IMR-90 (cell line): Measurements from ENCODE around the gene MAN2C1. TPM values are rescaled to one million over a fixed set of nuclear protein-coding genes. Genes with fewer than 3 reads are reported as not detected.

ENCODE experiments used
- ATAC-seq: fragments of 200-7000 bp; cut with Tn5 transposase; 2 replicates; pipeline ENCODE4 v1.9.1; 2020; ENCODE audit warnings: low read depth, mild to moderate bottlenecking, moderate library complexity
- BruUV-seq: library from RNA; stranded (reverse); fragments of 400-500 nt; replicated peaks from 2 replicates; lab custom pipeline; 2021; lab: Mats Ljungman, UMichigan
- CTCF ChIA-PET: fragments of 300-600 bp; formaldehyde crosslinking; extraction: SDS; loops from one replicate; lab custom pipeline; 2021; ENCODE audit warnings: antibody characterized with exemption; lab: Yijun Ruan, JAX
- POLR2A ChIA-PET: fragments of 300-600 bp; sonication (Branson Sonifier 250); formaldehyde crosslinking; loops from one replicate; lab custom pipeline; 2022; ENCODE audit warnings: antibody characterized with exemption; ENCODE audit not compliant: unreplicated experiment; lab: Charles Lee
- DNase-seq: peaks from one replicate; pipeline ENCODE4 v3.0.0; 2013
- H2AFZ ChIP-seq: replicated peaks from 2 replicates; pipeline ENCODE3; 2013; ENCODE audit warnings: low read length, mild to moderate bottlenecking; ENCODE audit not compliant: poor library complexity
- H2AK5ac ChIP-seq: 2 replicates; pipeline ENCODE4 v1.6.1; 2013; ENCODE audit warnings: low read depth, low read length, inconsistent platforms
- H2AK9ac ChIP-seq: replicated peaks from 2 replicates; pipeline ENCODE3; 2013; ENCODE audit warnings: mild to moderate bottlenecking, low read depth, low read length, moderate library complexity; ENCODE audit not compliant: poor library complexity
- H2BK120ac ChIP-seq: 2 replicates; pipeline ENCODE4 v1.6.1; 2013; ENCODE audit warnings: low read depth, low read length, inconsistent platforms
- H2BK15ac ChIP-seq: 3 replicates; pipeline ENCODE4 v1.6.1; 2013; ENCODE audit warnings: low read depth, low read length, inconsistent platforms
- H2BK20ac ChIP-seq: 2 replicates; pipeline ENCODE4 v1.6.1; 2013; ENCODE audit warnings: low read depth, mild to moderate bottlenecking, inconsistent platforms, low read length, moderate library complexity
- H2BK5ac ChIP-seq: 2 replicates; pipeline ENCODE4 v1.6.1; 2013; ENCODE audit warnings: mild to moderate bottlenecking, low read depth, low read length, inconsistent platforms; ENCODE audit not compliant: poor library complexity, severe bottlenecking
- H3K14ac ChIP-seq: replicated peaks from 2 replicates; pipeline ENCODE4 v1.6.1; 2013; ENCODE audit warnings: low read depth, low read length, inconsistent platforms
- H3K18ac ChIP-seq: 2 replicates; pipeline ENCODE4 v1.6.1; 2013; ENCODE audit warnings: low read depth, low read length, control low read depth
- H3K23ac ChIP-seq: 2 replicates; pipeline ENCODE4 v1.6.1; 2013; ENCODE audit warnings: low read depth, low read length, inconsistent platforms
- H3K27ac ChIP-seq: 2 replicates; pipeline ENCODE4 v1.5.1; 2013; ENCODE audit warnings: mild to moderate bottlenecking, control low read depth, low read length; ENCODE audit not compliant: insufficient read depth
- H3K27me3 ChIP-seq: 2 replicates; pipeline ENCODE4 v1.6.1; 2013; ENCODE audit warnings: low read length; ENCODE audit not compliant: control insufficient read depth, insufficient read depth
- H3K36me3 ChIP-seq: 2 replicates; pipeline ENCODE4 v1.6.1; 2013; ENCODE audit warnings: low read length, mixed read lengths; ENCODE audit not compliant: control insufficient read depth, insufficient read depth
- H3K4ac ChIP-seq: 2 replicates; pipeline ENCODE4 v1.6.1; 2013; ENCODE audit warnings: low read depth, low read length, inconsistent platforms
- H3K4me1 ChIP-seq: 2 replicates; pipeline ENCODE4 v1.6.1; 2013; ENCODE audit warnings: low read length, mixed read lengths; ENCODE audit not compliant: control insufficient read depth, insufficient read depth
- H3K4me2 ChIP-seq: 2 replicates; pipeline ENCODE4 v1.6.1; 2013; ENCODE audit warnings: low read depth, mild to moderate bottlenecking, control low read depth, low read length, moderate library complexity
- H3K4me3 ChIP-seq: 2 replicates; pipeline ENCODE4 v1.5.1; 2013; ENCODE audit warnings: low read depth, mild to moderate bottlenecking, control low read depth, low read length, moderate library complexity; ENCODE audit not compliant: insufficient read depth
- H3K56ac ChIP-seq: 2 replicates; pipeline ENCODE4 v1.6.1; 2013; ENCODE audit warnings: low read length, inconsistent platforms; ENCODE audit not compliant: insufficient read depth; ENCODE audit errors: extremely low read depth
- H3K79me1 ChIP-seq, 2 experiments: 2 replicates each; pipeline ENCODE4 v1.6.1; 2013; ENCODE audit warnings: low read length in 2 of 2, inconsistent platforms in 1 of 2, low read depth in 1 of 2
- H3K9ac ChIP-seq: 2 replicates; pipeline ENCODE4 v1.6.1; 2013; ENCODE audit warnings: low read depth, low read length, control low read depth
- H3K9me1 ChIP-seq: 2 replicates; pipeline ENCODE4 v1.6.1; 2013; ENCODE audit warnings: low read length, inconsistent platforms; ENCODE audit not compliant: insufficient read depth
- H3K9me3 ChIP-seq: 2 replicates; pipeline ENCODE4 v1.6.1; 2013; ENCODE audit warnings: low read length; ENCODE audit not compliant: control insufficient read depth, insufficient read depth
- H4K20me1 ChIP-seq: 2 replicates; pipeline ENCODE4 v1.6.1; 2013; ENCODE audit warnings: low read length, inconsistent platforms; ENCODE audit not compliant: insufficient read depth
- H4K5ac ChIP-seq: 2 replicates; pipeline ENCODE4 v1.6.1; 2013; ENCODE audit warnings: mild to moderate bottlenecking, low read depth, low read length, control low read depth
- H4K8ac ChIP-seq, 2 experiments: 2 replicates each; pipeline ENCODE4 v1.6.1; 2013; ENCODE audit warnings: low read depth in 2 of 2, low read length in 2 of 2, control low read depth in 1 of 2, inconsistent platforms in 1 of 2
- H4K91ac ChIP-seq: 2 replicates; pipeline ENCODE4 v1.6.1; 2013; ENCODE audit warnings: low read depth, low read length, inconsistent platforms; ENCODE audit not compliant: insufficient read depth
- CEBPB ChIP-seq: IDR thresholded peaks from 2 replicates; pipeline ENCODE4 v1.6.1; 2012; ENCODE audit warnings: low read depth, low read length, improper control_type of control experiment
- MAFK ChIP-seq: IDR thresholded peaks from 2 replicates; pipeline ENCODE4 v1.6.1; 2012; ENCODE audit warnings: low read depth, low read length, improper control_type of control experiment
- WGBS, 2 experiments: methylation state at CpG; one replicate each; pipeline versions ENCODE4 v1.1.5 to v1.1.7; 2013; ENCODE audit warnings: missing lambda C conversion rate in 2 of 2; ENCODE audit not compliant: insufficient read length in 1 of 2; ENCODE audit errors: extremely low coverage in 2 of 2; 5-methylcytosine and 5-hydroxymethylcytosine counted together
- dilution Hi-C: fragments of 300-500 bp; cut with HindIII; formaldehyde crosslinking; loops from one replicate; pipeline ENCODE4 v1.14.3; 2018; ENCODE audit warnings: low sequenced_read_pairs; ENCODE audit not compliant: unreplicated experiment
- in situ Hi-C: fragments of 300-500 bp; cut with MboI; formaldehyde crosslinking; loops from 3 replicates; pipeline ENCODE4 v1.14.3; 2019; ENCODE audit warnings: low sequenced_read_pairs, inconsistent platforms, mixed read lengths
- intact Hi-C: fragments of 100-400 bp; cut with micrococcal nuclease; formaldehyde crosslinking; loops from 2 replicates; pipeline ENCODE4 v1.10.0; 2022
- polyA plus RNA-seq, 3 experiments: library from polyadenylated mRNA; depleted of rRNA; stranded (reverse); fragments of >200 nt; gene quantifications; 2 replicates each; pipeline ENCODE4 v1.2.3, GENCODE V29; 2012; ENCODE audit warnings: low replicate concordance in 1 of 3
- total RNA-seq: library from RNA; depleted of rRNA; stranded (reverse); fragments of >200 nt; gene quantifications from 2 replicates; pipeline ENCODE4 v1.2.3, GENCODE V29; 2012

MAN2C1 gene
- total and polyA plus RNA-seq, 2 of the 4 experiments (the other 2 are of a cell fraction): 34.8 to 153 TPM

DNA sequence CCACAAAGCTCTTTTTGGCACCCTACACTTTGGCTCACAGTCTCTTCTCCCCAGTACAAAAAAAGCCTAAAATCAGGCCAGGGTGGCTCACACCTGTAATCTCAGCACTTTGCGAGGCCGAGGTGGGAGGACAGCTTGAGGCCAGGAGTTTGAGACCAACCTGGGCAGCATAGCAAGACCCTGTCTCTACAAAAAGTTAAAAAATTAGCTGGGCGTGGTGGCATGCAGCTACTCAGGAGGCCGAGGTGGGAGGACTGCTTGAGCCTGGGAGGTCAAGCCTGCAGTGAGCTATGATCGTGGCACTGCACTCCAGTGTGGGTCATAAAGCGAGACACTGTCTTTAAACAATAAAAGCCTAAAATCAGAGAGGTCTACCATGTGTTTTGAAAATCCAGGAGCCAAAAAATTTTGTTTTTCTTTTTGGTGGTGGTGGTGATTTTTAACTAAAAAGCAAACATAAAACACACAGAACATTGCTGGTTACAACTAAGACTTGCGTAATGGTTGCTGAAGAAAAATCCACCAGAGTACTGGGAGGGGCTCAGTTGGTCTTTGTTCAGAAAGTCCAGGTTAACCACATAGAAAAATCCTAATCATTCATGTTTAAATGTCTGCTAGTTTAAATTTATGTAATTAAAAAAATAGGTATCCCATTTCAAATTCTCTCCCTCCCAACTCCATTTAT, 1.6 kb upstream of the MAN2C1 start:
- Histone ChIP-seq H3K79me1 (peaks cover 59 to 63% of the 10 kb centered on the region in 2 experiments), H3K14ac (no peak overlapping the region), H3K4ac (no peak overlapping the region), H2BK5ac (no peak overlapping the region), H2BK15ac (no peak overlapping the region), H3K9me1 (peaks cover 4% of the 10 kb centered on the region; the same call in 1 of the 2 replicates), H2BK120ac (no peak overlapping the region), H3K4me1 (peaks cover 4% of the 10 kb centered on the region), H4K5ac (no peak overlapping the region), H3K23ac (0 out of 2 replicates have a peak overlapping the region, but pooled peaks have one; percentile 25), H3K56ac (no peak overlapping the region), H2AK9ac (no peak overlapping the region), H4K8ac (0 out of 4 replicates have a peak overlapping the region, but pooled peaks of 1 of the 2 experiments have one; percentile 4), H3K36me3 (peaks cover 35% of the 10 kb centered on the region), H2AFZ (no peak overlapping the region), H3K4me2 (no peak overlapping the region), H4K20me1 (peaks cover 19% of the 10 kb centered on the region; the same call in 1 of the 2 replicates), H2AK5ac (no peak overlapping the region; the same call in 1 of the 2 replicates), H3K27me3 (no peaks in the 10 kb centered on the region), H3K9ac (no peak overlapping the region), H2BK20ac (no peak overlapping the region), H3K27ac (no peak overlapping the region), H3K18ac (no peak overlapping the region), H3K9me3 (no peaks in the 10 kb centered on the region), H4K91ac (no peak overlapping the region), H3K4me3 (no peak overlapping the region)
- in situ Hi-C loops (no loop called here), dilution Hi-C loops (no loop called here), intact Hi-C loops (loop anchor here (2.0 to 5.0 kb wide), 2 partner anchors 312 to 341 kb away; no protein-coding TSS in a partner anchor)
- TF ChIP-seq CEBPB (peak; percentile 29; the same call in 1 of the 2 replicates), MAFK (no peak)
- 100% methylated on average over 4 of the region's 7 CpGs; no CpG with 5 or more reads in 1 of the 2 experiments for WGBS, 2 experiments
- ChIA-PET CTCF (no interaction called here), POLR2A (no interaction called here)
- no peak for DNase-seq
- BruUV-seq: no TSS peak
- no peak for ATAC-seq
